HepG2 (cell line): ENCODE measurements around the gene TNFRSF11A. TPM values are rescaled to one million over a fixed set of nuclear protein-coding genes. Genes with fewer than 3 reads are reported as not detected.

Source experiments
- BRF2 ChIP-seq: sonication (generic); formaldehyde crosslinking; IDR thresholded peaks from 2 replicates; pipeline ENCODE4 v1.8.1; 2022; ENCODE audit warnings: mild to moderate bottlenecking, missing genetic modification reagents
- HMG20B ChIP-seq: conservative IDR thresholded peaks from 2 replicates; pipeline ENCODE4 v1.6.1; 2016; ENCODE audit warnings: missing genetic modification reagents, missing compliant biosample characterization
- HNRNPLL ChIP-seq: fragments of 200-400 bp; formaldehyde crosslinking; IDR thresholded peaks from 2 replicates; pipeline ENCODE4 v1.6.1; 2017; ENCODE audit warnings: mild to moderate bottlenecking, low read depth, low read length; ENCODE audit not compliant: poor library complexity, severe bottlenecking
- PATZ1 ChIP-seq: sonication (generic); formaldehyde crosslinking; IDR thresholded peaks from 2 replicates; pipeline ENCODE4 v1.4.0; 2020; ENCODE audit warnings: missing genetic modification reagents
- PHF20 ChIP-seq: sonication (generic); formaldehyde crosslinking; IDR thresholded peaks from 2 replicates; pipeline ENCODE4 v1.5.0; 2020; ENCODE audit warnings: mild to moderate bottlenecking, missing genetic modification reagents
- POLR2A ChIP-seq, 2 experiments: IDR thresholded peaks; 2 replicates each; pipeline ENCODE4 v1.6.1; 2011; ENCODE audit warnings: low read depth in 2 of 2, low read length in 2 of 2, mild to moderate bottlenecking in 1 of 2, moderate library complexity in 1 of 2; ENCODE audit not compliant: insufficient read depth in 1 of 2
- ZEB1 ChIP-seq: IDR thresholded peaks from 2 replicates; pipeline ENCODE4 v1.6.1; 2012; ENCODE audit warnings: mild to moderate bottlenecking, low read depth, inconsistent platforms; ENCODE audit not compliant: insufficient replicate concordance
- ZFYVE20 ChIP-seq: sonication (generic); formaldehyde crosslinking; IDR thresholded peaks from 2 replicates; pipeline ENCODE4 v1.8.0; 2023; ENCODE audit warnings: low read depth, mild to moderate bottlenecking, moderate library complexity, missing genetic modification reagents, borderline replicate concordance
- ZKSCAN1 ChIP-seq: fragments of 150-350 bp; IDR thresholded peaks from 2 replicates; pipeline ENCODE4 v1.6.1; 2014; ENCODE audit warnings: low read length
- ZNF225 ChIP-seq: sonication (generic); formaldehyde crosslinking; IDR thresholded peaks from 2 replicates; pipeline ENCODE4 v1.4.0; 2020; ENCODE audit warnings: mild to moderate bottlenecking, missing genetic modification reagents
- ZNF574 ChIP-seq: sonication (generic); formaldehyde crosslinking; IDR thresholded peaks from 2 replicates; pipeline ENCODE4 v1.4.0; 2020; ENCODE audit warnings: missing genetic modification reagents
- ZNF780A ChIP-seq: sonication (generic); formaldehyde crosslinking; IDR thresholded peaks from 2 replicates; pipeline ENCODE4 v1.8.0; 2022; ENCODE audit warnings: mild to moderate bottlenecking, missing genetic modification reagents, moderate library complexity
- ZNF839 ChIP-seq: sonication (generic); formaldehyde crosslinking; IDR thresholded peaks from 2 replicates; pipeline ENCODE4 v1.4.0; 2020; ENCODE audit warnings: missing genetic modification reagents, mild to moderate bottlenecking, borderline replicate concordance
- polyA plus RNA-seq, 8 experiments: library from polyadenylated mRNA; depleted of rRNA in 3 of 8; stranded (reverse) in 7 of 8; unstranded in 1 of 8; fragments of >200 nt; fragmentation: Illumina TruSeq in 4 of 8; extraction: Trizol in 4 of 8; gene quantifications; 2 replicates each; pipeline versions ENCODE4 v1.2.1 to v1.2.3, GENCODE V29; 2011 to 2016; ENCODE audit warnings: low read depth in 4 of 8, missing spikeins in 1 of 8, mixed read lengths in 1 of 8; ENCODE audit not compliant: insufficient read depth in 1 of 8
- total RNA-seq, 5 experiments: library from RNA; depleted of rRNA; stranded (reverse); fragments of >200 nt; fragmentation: Illumina TruSeq; extraction: Trizol; gene quantifications; 2 replicates each; pipeline ENCODE4 v1.2.3, GENCODE V29; 2016; ENCODE audit warnings: low read depth in 1 of 5
- TF ChIP-seq, protein P1 (sequence below): sonication (generic); formaldehyde crosslinking; IDR thresholded peaks from 2 replicates; pipeline ENCODE4 v1.5.0; 2020; ENCODE audit warnings: mild to moderate bottlenecking, missing genetic modification reagents, borderline replicate concordance
- TF ChIP-seq, protein P2 (sequence below): sonication (generic); formaldehyde crosslinking; IDR thresholded peaks from 2 replicates; pipeline ENCODE4 v1.5.0; 2020; ENCODE audit warnings: mild to moderate bottlenecking, missing genetic modification reagents, borderline replicate concordance

TNFRSF11A gene
- total and polyA plus RNA-seq, 2 of the 13 experiments (the other 11 are each of a cell fraction or from before 2014, with no cell fraction given), result 4.6 to 6.4 TPM

GRCh38 chr18:62324917-62325805 lies at the start of gene TNFRSF11A (continued):
- TF ChIP-seq, protein P1, sequence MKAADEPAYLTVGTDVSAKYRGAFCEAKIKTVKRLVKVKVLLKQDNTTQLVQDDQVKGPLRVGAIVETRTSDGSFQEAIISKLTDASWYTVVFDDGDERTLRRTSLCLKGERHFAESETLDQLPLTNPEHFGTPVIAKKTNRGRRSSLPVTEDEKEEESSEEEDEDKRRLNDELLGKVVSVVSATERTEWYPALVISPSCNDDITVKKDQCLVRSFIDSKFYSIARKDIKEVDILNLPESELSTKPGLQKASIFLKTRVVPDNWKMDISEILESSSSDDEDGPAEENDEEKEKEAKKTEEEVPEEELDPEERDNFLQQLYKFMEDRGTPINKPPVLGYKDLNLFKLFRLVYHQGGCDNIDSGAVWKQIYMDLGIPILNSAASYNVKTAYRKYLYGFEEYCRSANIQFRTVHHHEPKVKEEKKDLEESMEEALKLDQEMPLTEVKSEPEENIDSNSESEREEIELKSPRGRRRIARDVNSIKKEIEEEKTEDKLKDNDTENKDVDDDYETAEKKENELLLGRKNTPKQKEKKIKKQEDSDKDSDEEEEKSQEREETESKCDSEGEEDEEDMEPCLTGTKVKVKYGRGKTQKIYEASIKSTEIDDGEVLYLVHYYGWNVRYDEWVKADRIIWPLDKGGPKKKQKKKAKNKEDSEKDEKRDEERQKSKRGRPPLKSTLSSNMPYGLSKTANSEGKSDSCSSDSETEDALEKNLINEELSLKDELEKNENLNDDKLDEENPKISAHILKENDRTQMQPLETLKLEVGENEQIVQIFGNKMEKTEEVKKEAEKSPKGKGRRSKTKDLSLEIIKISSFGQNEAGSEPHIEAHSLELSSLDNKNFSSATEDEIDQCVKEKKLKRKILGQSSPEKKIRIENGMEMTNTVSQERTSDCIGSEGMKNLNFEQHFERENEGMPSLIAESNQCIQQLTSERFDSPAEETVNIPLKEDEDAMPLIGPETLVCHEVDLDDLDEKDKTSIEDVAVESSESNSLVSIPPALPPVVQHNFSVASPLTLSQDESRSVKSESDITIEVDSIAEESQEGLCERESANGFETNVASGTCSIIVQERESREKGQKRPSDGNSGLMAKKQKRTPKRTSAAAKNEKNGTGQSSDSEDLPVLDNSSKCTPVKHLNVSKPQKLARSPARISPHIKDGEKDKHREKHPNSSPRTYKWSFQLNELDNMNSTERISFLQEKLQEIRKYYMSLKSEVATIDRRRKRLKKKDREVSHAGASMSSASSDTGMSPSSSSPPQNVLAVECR (CRISPR knock-in tag), result 0 out of 2 replicates have a peak, but pooled peaks have one; percentile 8
- peak; percentile 85 for TF ChIP-seq PATZ1 (CRISPR knock-in tag)
- TF ChIP-seq ZNF780A (CRISPR knock-in tag), result no peak
- TF ChIP-seq ZKSCAN1, result peak; percentile 86
- TF ChIP-seq POLR2A (IDR thresholded peaks at IDR 0.05; ENCODE audit: insufficient read depth in 1 of 2, low read depth in 2 of 2, low read length in 2 of 2), result peak in 1 of 2 experiments; percentile 29; a peak in 1 of 4 replicates
- TF ChIP-seq HNRNPLL, result peak; percentile 53
- peak; percentile 31; the same call in 1 of the 2 replicates for TF ChIP-seq ZFYVE20 (CRISPR knock-in tag)
- peak; percentile 4; the same call in 1 of the 2 replicates for TF ChIP-seq ZNF574 (CRISPR knock-in tag)
- no peak for TF ChIP-seq PHF20 (CRISPR knock-in tag)
- TF ChIP-seq, protein P2, sequence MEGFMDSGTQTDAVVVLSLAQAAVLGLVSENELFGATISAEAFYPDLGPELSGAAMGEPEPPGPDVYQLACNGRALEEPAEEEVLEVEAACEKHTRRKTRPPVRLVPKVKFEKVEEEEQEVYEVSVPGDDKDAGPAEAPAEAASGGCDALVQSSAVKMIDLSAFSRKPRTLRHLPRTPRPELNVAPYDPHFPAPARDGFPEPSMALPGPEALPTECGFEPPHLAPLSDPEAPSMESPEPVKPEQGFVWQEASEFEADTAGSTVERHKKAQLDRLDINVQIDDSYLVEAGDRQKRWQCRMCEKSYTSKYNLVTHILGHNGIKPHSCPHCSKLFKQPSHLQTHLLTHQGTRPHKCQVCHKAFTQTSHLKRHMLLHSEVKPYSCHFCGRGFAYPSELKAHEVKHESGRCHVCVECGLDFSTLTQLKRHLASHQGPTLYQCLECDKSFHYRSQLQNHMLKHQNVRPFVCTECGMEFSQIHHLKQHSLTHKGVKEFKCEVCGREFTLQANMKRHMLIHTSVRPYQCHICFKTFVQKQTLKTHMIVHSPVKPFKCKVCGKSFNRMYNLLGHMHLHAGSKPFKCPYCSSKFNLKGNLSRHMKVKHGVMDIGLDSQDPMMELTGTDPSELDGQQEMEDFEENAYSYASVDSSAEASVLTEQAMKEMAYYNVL (CRISPR knock-in tag), result no peak
- TF ChIP-seq ZNF225 (CRISPR knock-in tag), result peak; percentile 32; the same call in 1 of the 2 replicates
- no peak for TF ChIP-seq HMG20B (CRISPR knock-in tag)
- no peak for TF ChIP-seq BRF2 (CRISPR knock-in tag)
- TF ChIP-seq ZNF839, result 0 out of 2 replicates have a peak, but pooled peaks have one; percentile 10
- TF ChIP-seq ZEB1, result peak; percentile 45
